Spleen (tissue), 11 donors: ENCODE data around the gene ATM. TPM values are rescaled to one million over a fixed set of nuclear protein-coding genes. Genes with fewer than 3 reads are reported as not detected.
"Not testable (repeated sequence)": the region's sequence is repeated elsewhere in the genome, so short reads cannot be mapped to it uniquely, and the experiment has no call there.

Source experiments
- DNase-seq: peaks from one replicate; pipeline ENCODE4 v3.0.0-alpha.2; 2020
- H3K27ac ChIP-seq, 8 donors: fragments of 200-600 bp; sonication (generic) in 7 of 8; 1 replicate in 4 of 8; 2 replicates in 4 of 8; pipeline versions ENCODE4 v1.5.0 to v1.8.0; 2016 to 2021; ENCODE audit warnings: inconsistent platforms in 4 of 8, mild to moderate bottlenecking in 4 of 8, moderate library complexity in 1 of 8
- H3K27me3 ChIP-seq, 7 donors: fragments of 200-600 bp; sonication (generic) in 6 of 7; replicated peaks in 1 of 7; 1 replicate in 4 of 7; 2 replicates in 3 of 7; pipeline versions ENCODE4 v1.5.0 to v1.8.0; 2016 to 2021; ENCODE audit warnings: inconsistent platforms in 3 of 7, mild to moderate bottlenecking in 1 of 7
- H3K36me3 ChIP-seq, 6 donors: fragments of 200-600 bp; sonication (generic) in 5 of 6; 1 replicate in 4 of 6; 2 replicates in 2 of 6; pipeline versions ENCODE4 v1.5.0 to v1.8.0; 2016 to 2021; ENCODE audit warnings: inconsistent platforms in 2 of 6
- H3K4me1 ChIP-seq, 6 donors: fragments of 200-600 bp; sonication (generic) in 5 of 6; 1 replicate in 3 of 6; 2 replicates in 3 of 6; pipeline versions ENCODE4 v1.5.0 to v1.8.0; 2016 to 2021; ENCODE audit warnings: inconsistent platforms in 3 of 6
- H3K4me3 ChIP-seq, 8 donors: fragments of 200-600 bp; sonication (generic) in 7 of 8; 1 replicate in 4 of 8; 2 replicates in 4 of 8; pipeline versions ENCODE4 v1.5.0 to v1.8.0; 2016 to 2021; ENCODE audit warnings: inconsistent platforms in 4 of 8, mild to moderate bottlenecking in 4 of 8, moderate library complexity in 2 of 8
- H3K9me3 ChIP-seq, 8 donors: fragments of 200-600 bp; sonication (generic) in 7 of 8; 1 replicate in 4 of 8; 2 replicates in 4 of 8; pipeline versions ENCODE4 v1.5.0 to v1.8.0; 2016 to 2021; ENCODE audit warnings: inconsistent platforms in 4 of 8
- POLR2A ChIP-seq, 3 donors: fragments of 450-650 bp; IDR thresholded peaks; one replicate each; pipeline ENCODE4 v1.5.1; 2017; ENCODE audit warnings: antibody characterized with exemption in 3 of 3, mild to moderate bottlenecking in 1 of 3
- POLR2AphosphoS5 ChIP-seq, 3 donors: sonication (generic); formaldehyde crosslinking; IDR thresholded peaks; one replicate each; pipeline ENCODE4 v1.5.1; 2017; ENCODE audit warnings: antibody characterized with exemption in 3 of 3
- WGBS, 5 donors: extraction: QIAGEN DNeasy Blood & Tissue Kit in 3 of 5; methylation state at CpG; one replicate each; pipeline versions ENCODE4 v1.1.5 to v1.1.7; 2013 to 2018; 5-methylcytosine and 5-hydroxymethylcytosine counted together
- intact Hi-C: fragments of 100-400 bp; cut with DNase I; formaldehyde crosslinking; loops from one replicate; pipeline ENCODE4 v1.15.0; 2023; ENCODE audit warnings: low total_unique reads
- polyA plus RNA-seq, 3 donors: library from polyadenylated mRNA; stranded (reverse); fragments of 200-250 nt; gene quantifications; one replicate each; pipeline ENCODE4 v1.2.1, GENCODE V29; 2013
- total RNA-seq, 7 donors: library from RNA; depleted of rRNA in 3 of 7; stranded (reverse); fragments of >200 nt in 3 of 7; fragmentation: NEBNext Ultra II Directional in 4 of 7; extraction: Animal tissue kit (Norgen Biotek cat#: 25700) in 4 of 7; gene quantifications; one replicate each; pipeline versions ENCODE4 v1.1.0 to v1.2.1, GENCODE V29; 2016 to 2021
- TF ChIP-seq, protein P1 (sequence below), 11 experiments: fragments of 200-600 bp in 7 of 11; fragments of 450-650 bp in 4 of 11; sonication (generic) in 4 of 11; IDR thresholded peaks in 8 of 11; conservative IDR thresholded peaks in 3 of 11; 1 replicate in 7 of 11; 2 replicates in 4 of 11; pipeline versions ENCODE4 v1.4.0 to v1.8.0; 2016 to 2021; ENCODE audit warnings: antibody characterized with exemption in 11 of 11, inconsistent platforms in 4 of 11, mild to moderate bottlenecking in 1 of 11
- donor health status: healthy with polysubstance abuse.
- donor health status: DM: no; HTN: no; CAD: no; lungs with moderate emphysema.
- donor health status: DM: no; HTN: no; CAD: no.
- donor health status: Bipolar disorder and iron deficiency.
- donor health status: healthy.
- donor health status: DM: no; HTN: no; CAD: no.
- donor health status: DM: yes; HTN: yes; CAD: no.

Gene ATM
- total and polyA plus RNA-seq, 10 donors: 33.1 to 408 (median 228) TPM

DNA sequence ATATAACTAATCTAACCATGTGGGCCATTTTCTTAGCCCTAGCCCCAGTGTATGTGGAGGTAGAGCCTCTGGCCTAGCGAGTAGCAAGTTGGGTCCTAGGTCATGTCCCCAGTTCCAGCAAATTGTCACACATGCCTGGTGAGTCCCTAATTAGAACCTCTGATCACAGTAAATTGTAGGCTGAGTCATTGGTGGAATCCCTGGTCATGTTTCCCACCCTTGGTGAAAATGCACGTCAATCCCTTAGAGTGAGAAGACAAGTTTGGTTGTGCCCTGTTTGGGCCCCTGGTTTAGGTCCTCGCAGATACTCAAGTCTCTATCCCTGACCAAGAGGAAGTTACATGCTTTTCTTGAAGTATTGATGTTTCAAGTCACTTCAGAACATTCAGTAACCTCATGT, 46.7 kb downstream of the ATM start:
- Histone ChIP-seq H3K9me3 (peaks cover 0 to 12% (median 4%) of the 10 kb centered on the region in 8 donors), H3K27ac (no peak overlapping the region), H3K4me1 (no peaks in the 10 kb centered on the region), H3K36me3 (peaks cover 2 to 81% (median 54%) of the 10 kb centered on the region in 6 donors), H3K4me3 (no peak overlapping the region), H3K27me3 (no peaks in the 10 kb centered on the region)
- WGBS, 5 donors: 83 to 95% (median 91%) methylated on average over 3 of the region's 3 CpGs
- intact Hi-C loops: no loop called here
- TF ChIP-seq, protein P1, sequence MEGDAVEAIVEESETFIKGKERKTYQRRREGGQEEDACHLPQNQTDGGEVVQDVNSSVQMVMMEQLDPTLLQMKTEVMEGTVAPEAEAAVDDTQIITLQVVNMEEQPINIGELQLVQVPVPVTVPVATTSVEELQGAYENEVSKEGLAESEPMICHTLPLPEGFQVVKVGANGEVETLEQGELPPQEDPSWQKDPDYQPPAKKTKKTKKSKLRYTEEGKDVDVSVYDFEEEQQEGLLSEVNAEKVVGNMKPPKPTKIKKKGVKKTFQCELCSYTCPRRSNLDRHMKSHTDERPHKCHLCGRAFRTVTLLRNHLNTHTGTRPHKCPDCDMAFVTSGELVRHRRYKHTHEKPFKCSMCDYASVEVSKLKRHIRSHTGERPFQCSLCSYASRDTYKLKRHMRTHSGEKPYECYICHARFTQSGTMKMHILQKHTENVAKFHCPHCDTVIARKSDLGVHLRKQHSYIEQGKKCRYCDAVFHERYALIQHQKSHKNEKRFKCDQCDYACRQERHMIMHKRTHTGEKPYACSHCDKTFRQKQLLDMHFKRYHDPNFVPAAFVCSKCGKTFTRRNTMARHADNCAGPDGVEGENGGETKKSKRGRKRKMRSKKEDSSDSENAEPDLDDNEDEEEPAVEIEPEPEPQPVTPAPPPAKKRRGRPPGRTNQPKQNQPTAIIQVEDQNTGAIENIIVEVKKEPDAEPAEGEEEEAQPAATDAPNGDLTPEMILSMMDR (IDR thresholded peaks at IDR 0.05 in 8 of 11, conservative IDR thresholded peaks at IDR 0.05 in 3 of 11): no peak
- no peak for TF ChIP-seq POLR2A (IDR thresholded peaks at IDR 0.05)
- TF ChIP-seq POLR2AphosphoS5 (IDR thresholded peaks at IDR 0.05): no peak
- no peak for DNase-seq

DNA sequence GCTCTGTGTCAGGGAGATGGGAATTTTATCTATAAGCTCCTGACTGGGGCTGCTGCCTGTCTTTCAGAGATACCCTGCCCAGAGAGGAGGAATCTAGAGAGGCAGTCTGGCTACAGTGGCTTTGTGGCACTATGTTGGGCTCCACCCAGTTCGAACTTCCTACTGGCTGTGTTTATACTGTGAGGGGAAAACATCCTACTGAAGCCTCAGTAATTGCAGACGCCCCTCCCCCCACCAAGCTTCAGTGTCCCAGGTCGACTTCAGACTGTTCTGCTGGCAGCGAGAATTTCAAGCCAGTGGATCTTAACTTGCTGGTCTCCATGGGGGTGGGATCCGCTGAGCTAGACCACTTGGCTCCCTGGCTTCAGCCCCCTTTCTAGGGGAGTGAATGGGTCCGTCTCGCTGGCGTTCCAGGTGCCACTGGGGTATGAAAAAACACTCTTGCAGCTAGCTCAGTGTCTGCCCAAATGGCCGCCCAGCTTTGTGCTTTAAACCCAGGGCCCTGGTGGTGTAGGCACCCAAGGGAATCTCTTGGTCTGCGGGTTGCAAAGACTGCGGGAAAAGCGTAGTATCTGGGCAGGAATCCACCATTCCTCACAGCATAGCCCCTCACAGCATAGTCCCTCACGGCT, 54.2 kb downstream of the ATM start:
- H3K4me1 ChIP-seq, H3K27me3 ChIP-seq, H3K4me3 ChIP-seq, intact Hi-C loops, H3K27ac ChIP-seq, DNase-seq: not testable (repeated sequence)
- H3K36me3 ChIP-seq: peaks cover 2 to 100% (median 89%) of the 10 kb centered on the region in 6 donors
- 93 to 99% (median 94%) methylated on average over 10 to 13 of the region's 13 CpGs for WGBS, 5 donors
- peaks cover 0 to 21% (median 8%) of the 10 kb centered on the region in 8 donors for H3K9me3 ChIP-seq

DNA sequence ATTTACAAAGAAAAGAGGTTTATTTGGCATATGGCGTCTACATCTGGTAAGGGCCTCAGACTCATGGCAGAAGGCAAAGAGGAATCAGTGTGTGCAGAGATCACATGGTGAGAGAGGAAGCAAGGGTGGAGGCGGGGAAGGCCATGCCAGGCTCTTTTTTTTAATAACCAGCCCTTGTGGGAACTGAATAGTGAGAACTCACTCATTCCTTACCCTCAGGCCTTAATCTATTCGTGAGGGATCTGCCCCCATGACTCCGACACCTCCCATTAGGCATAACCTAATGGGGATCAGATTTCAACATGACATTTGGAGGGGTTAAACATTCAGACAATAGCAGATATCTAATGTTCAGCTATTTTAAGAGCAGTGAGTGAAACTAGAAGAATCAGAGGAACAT, 55.7 kb downstream of the ATM start:
- intact Hi-C loops: no loop called here
- H3K27me3 ChIP-seq: no peaks in the 10 kb centered on the region
- no peak overlapping the region for H3K27ac ChIP-seq
- H3K4me1 ChIP-seq: peaks cover 0 to 9% (median 0%) of the 10 kb centered on the region in 6 donors
- no peak overlapping the region for H3K4me3 ChIP-seq
- H3K9me3 ChIP-seq: peaks cover 0 to 20% (median 8%) of the 10 kb centered on the region in 8 donors
- TF ChIP-seq POLR2AphosphoS5 (IDR thresholded peaks at IDR 0.05) (no peak), POLR2A (IDR thresholded peaks at IDR 0.05) (no peak)
- TF ChIP-seq, protein P1 (IDR thresholded peaks at IDR 0.05 in 8 of 11, conservative IDR thresholded peaks at IDR 0.05 in 3 of 11): no peak
- 60 to 88% (median 79%) methylated on average over 4 of the region's 4 CpGs for WGBS, 5 donors
- no peak for DNase-seq
- peaks cover 2 to 100% (median 86%) of the 10 kb centered on the region in 6 donors for H3K36me3 ChIP-seq

DNA sequence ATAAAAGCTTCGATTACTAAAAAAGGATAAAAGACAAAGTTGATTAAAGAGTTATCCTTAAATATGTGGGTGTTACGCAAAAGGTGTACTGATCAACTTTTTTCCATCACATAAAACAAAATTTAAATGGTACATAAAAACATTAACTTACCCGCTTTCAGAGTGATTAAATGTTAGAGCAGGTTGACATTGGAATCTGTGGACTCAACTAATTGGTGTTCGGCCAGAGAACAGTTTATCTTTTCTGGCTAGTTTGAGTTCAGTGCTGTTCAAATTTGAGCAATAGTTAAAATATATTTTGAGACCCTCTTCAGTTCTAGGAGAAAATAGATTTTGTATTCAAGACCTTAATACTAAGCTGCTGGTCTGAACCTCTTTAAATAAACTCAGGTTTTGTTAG, 56.1 kb downstream of the ATM start:
- TF ChIP-seq, protein P1 (IDR thresholded peaks at IDR 0.05 in 8 of 11, conservative IDR thresholded peaks at IDR 0.05 in 3 of 11): no peak
- no peak for TF ChIP-seq POLR2AphosphoS5 (IDR thresholded peaks at IDR 0.05)
- no peak for TF ChIP-seq POLR2A (IDR thresholded peaks at IDR 0.05)
- no peak overlapping the region for H3K27ac ChIP-seq
- WGBS, 5 donors: 91 to 98% (median 94%) methylated on average over 4 of the region's 4 CpGs
- DNase-seq: no peak
- H3K4me3 ChIP-seq: no peak overlapping the region
- intact Hi-C loops: no loop called here
- H3K27me3 ChIP-seq: no peaks in the 10 kb centered on the region
- H3K4me1 ChIP-seq: peaks cover 0 to 9% (median 0%) of the 10 kb centered on the region in 6 donors
- H3K9me3 ChIP-seq: peaks cover 0 to 16% (median 6%) of the 10 kb centered on the region in 8 donors
- peaks cover 2 to 100% (median 85%) of the 10 kb centered on the region in 6 donors for H3K36me3 ChIP-seq
